Right renal cortex interstitium (tissue), 3 donors: Measurements from ENCODE around the gene KLRF1. TPM values are rescaled to one million over a fixed set of nuclear protein-coding genes. Genes with fewer than 3 reads are reported as not detected.

Source experiments
- DNase-seq, 3 donors: peaks; one replicate each; pipeline ENCODE4 v3.0.0-alpha.2; 2013; ENCODE audit warnings: low read depth in 3 of 3, low spot score in 2 of 3
- polyA plus RNA-seq, 3 donors: library from polyadenylated mRNA; unstranded; fragments of 120-200 nt; gene quantifications; one replicate each; pipeline ENCODE4 v1.2.1, GENCODE V29; 2013; ENCODE audit not compliant: insufficient read length in 3 of 3

Gene KLRF1
- polyA plus RNA-seq, 3 donors: 0.55 to 0.78 (median 0.58) TPM

DNA sequence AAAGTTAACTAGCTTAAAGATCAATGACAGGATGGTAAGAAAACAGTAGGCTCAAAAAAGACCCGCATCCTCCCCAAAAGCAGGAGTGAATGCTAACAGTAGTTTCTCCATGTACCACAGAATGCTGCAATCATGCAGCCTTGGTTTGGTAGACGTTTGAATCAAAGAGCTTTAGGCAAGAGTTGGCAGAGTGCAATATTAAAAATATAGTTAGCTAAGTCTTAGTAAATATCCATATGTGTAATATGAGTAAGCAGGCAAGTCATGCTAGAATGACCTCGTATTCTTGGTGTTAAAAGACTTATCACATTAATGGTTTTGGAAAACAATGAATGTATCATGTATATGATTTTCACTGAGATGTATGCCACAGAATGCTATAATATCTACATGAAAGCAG, 18.8 kb upstream of the KLRF1 start:
- DNase-seq: no peak

DNA sequence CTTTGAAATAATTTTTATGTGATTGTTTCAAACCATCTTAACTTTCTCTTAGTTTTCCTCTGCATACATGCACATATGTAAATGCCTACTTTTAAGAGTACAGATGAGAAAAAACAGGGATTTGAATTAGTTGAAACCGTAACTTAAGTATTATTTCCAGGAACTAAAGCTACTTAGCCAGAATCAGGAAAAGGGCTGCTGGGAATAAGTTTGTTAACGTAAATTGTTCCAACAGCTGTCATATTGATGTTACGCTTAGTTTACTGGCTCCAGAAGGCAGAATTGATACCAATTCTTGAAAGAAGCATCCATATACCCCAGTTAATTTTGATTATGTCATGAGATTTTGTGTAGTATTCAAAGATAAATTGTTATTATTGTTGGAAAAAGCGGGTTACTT, 17.9 kb upstream of the KLRF1 start:
- DNase-seq: no peak

DNA sequence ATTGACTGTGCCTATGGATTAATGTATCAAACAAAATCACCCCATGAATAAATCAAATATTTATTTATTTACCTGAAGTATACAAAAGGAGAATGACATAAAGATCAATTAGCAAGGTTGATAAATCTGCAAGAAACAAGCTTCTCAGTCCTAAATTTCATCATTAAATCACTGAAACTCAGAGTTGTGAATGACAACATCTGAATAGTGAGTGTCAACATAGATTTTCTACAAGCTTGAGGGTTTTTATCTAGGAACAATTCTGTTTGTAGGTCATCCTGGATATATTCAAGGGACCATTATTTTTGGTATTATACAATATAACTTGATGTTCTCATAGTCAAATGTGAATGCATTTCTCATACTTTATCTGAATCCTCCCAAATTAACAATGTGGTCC, 17.4 kb upstream of the KLRF1 start:
- DNase-seq: no peak

DNA sequence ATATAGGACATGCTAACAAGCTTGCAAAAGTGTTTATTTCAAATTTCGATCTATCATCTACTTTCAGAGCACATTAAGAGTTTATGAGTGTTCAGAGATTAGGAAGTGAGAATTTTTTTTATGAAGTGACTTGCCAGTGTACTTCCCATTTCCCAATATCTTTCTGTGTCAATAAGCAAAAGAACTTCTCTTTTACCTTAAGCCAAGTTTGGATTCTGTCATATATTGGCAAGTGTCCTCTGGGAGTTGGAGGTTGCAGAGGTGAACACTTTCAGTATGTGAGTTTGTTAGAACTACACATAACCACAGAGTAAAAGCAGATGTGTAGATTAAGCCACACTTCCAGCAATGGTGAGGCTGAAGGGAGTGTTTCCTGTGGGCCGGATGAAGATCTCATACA, 16.6 kb upstream of the KLRF1 start:
- no peak for DNase-seq

DNA sequence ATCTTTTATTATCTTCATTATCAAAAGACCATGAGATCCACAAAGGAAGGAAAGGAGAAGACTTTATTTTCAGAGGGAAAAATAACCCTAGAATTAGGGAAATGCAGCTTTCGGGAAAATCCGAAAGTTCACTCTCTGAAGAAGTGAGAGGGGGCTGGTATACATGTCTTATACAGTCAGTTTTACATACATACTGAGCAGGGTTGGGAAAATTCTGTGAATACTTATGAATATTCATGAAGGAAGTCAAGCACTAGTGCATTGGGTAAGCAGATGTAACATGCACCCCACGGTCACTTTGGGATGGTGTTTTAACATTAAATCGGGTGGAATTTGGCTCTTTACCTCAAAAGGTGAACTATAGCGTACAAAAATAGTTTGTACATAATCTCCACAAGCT, 15.7 kb upstream of the KLRF1 start:
- no peak for DNase-seq

- no peak for DNase-seq
Observed at GRCh38 chr12:9813821-9814798, 13.2 kb upstream of the KLRF1 start.

- no peak for DNase-seq
Observed at GRCh38 chr12:9820281-9820930, 6.9 kb upstream of the KLRF1 start.

GRCh38 chr12:9829483-9829882, 2.2 kb downstream of the KLRF1 start:
- DNase-seq: no peak

DNA sequence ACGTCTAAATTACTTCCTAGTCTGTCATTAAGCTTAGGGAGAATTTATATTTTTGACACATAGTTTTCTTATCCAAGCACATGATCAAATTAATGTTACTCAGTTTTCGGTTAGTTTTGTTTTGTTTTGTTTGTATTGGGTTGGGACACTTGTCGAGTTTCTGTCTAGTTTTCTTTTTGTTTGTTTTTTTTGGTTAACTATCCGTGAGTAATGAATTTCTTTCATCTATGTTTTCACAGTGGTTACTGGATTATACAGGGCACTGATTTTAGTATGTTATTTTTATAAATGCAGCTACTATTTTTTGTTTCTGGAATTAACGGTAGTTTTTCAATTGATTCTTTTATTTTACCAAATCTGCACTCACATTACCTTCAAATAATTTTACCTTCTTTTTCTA, 2.7 kb downstream of the KLRF1 start:
- no peak for DNase-seq

DNA sequence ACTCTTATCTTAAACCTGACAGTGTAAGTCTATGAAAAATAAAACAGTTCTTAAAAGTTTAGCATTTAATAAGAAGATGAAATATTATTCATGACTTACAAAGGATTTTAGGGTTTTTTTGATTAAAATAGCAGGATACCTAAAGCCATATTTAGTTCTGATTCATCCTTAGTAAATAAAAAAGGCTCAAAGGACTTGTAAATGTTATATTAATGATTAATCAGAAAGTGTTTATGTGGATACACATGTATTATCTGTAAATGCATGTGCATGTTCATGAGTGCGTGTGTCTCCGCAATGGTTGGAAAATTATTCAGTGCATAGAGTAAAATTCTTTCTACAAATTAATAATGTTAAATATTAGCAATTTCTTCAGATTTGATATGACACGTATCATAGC, 4.4 kb downstream of the KLRF1 start:
- DNase-seq: no peak

GRCh38 chr12:9843407-9843806, 16.1 kb downstream of the KLRF1 start:
- DNase-seq: no peak

GRCh38 chr12:9848899-9849298, 21.6 kb downstream of the KLRF1 start:
- DNase-seq: no peak

DNA sequence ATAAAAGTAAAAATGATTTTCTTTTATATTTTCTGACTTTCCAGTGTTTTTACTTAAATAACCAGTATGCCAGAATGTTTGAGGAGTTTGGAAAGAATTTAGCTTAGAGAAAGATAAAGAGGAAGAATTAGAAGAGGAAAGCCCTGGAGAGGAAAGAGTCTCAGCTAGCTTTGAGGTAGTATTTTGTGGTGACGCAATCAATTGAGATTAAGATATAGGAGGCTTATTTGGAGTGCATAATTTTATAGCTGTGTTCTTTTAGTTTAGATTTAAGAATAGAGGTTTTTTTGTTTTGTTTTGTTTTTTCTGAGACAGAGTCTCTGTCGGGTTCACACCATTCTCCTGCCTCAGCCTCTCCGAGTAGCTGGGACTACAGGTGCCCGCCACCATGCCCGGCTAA, 23.8 kb downstream of the KLRF1 start:
- DNase-seq: no peak

GRCh38 chr12:9851927-9852326, 24.6 kb downstream of the KLRF1 start:
- no peak for DNase-seq

DNA sequence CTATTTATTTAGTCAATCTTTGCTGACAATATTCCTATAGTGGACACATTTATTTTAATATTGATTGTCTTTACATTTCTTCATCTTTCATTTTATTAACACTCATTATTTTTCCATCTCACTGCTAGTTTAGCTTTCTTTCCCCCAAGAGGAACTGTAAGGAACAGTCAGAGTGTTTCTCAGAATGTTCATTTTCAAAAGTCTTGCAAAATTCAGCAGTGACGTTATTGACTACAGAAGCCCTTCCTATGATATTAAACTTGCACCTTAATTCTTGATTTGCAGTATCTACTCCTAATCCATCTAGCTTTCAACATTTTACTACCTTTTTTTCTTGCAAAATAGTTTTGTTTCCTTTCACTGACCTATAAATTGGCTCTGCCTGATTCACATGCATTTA, 28.9 kb downstream of the KLRF1 start:
- DNase-seq: no peak

DNA sequence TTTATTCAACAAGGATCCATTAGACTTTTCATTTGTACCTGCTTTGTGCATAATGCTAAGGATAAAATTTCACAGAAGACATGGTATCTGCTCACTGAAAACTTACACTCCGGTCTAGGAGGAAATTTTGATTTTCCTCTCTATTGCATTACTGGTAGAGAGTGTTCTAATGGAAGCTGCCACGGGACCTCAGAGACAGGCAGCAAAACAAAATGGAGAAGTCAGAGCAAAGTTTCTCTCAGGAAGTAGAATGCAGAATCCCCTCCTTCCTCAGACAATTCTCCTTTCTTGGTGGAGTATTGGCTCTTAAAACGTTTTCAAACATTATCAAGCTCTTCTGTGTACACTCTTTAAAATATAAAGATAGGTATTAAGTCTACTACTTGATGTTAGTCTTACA, 29.6 kb downstream of the KLRF1 start:
- DNase-seq: no peak

GRCh38 chr12:9858135-9858534, 30.9 kb downstream of the KLRF1 start:
- no peak for DNase-seq

DNA sequence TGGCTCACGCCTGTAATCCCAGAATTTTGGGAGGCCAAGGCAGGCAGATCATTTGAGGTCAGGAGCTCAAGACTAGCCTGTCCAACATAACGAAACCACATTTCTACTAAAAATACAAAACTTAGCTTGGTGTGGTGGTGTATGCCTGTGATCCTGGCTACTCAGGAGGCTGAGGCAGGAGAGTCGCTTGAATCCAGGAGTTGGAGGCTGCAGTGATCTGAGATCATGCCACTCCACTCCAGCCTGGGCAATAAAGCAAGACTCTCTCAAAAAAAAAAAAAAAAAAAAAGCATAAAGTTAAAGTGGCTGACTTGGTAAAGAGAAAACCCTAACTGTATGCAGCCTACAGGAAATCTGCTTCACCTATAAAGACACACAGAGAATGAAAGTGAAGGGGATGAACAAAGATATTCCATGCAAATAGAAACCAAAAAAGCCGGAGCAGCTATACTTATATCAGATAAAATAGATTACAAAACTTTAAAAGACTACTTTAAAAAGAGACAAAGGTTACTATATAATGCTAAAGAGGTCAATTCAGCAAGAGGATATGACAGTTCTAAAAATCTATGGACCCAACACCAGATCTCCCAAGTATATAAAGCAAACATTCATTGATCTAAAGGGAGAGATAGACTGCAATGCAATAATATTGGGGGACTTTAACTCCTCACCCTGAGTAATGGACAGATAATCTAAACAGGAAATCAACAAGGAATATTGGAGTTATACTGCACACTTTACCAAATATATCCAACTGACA, 37.8 kb downstream of the KLRF1 start:
- DNase-seq: no peak

DNA sequence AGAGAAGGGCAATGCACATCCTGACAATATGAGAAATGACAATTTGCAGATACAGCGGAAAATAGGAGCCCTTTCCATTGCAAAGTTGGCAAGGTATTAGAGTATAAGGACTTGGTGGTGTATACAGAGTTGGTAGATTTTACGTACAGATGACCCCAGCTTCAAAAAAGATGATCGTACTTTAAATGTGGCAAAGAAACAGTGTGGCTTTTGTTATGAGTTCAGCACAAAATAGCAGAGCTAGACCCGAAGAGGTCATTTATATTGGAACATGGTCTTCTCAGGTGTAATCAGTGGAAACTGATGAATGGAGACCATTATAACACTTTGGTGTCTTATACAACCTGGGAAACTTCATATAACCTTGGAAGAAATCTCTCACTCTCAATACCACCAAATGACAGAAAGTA, 39.6 kb downstream of the KLRF1 start:
- DNase-seq: no peak

- DNase-seq: no peak
Observed at GRCh38 chr12:9867531-9867930, 40.2 kb downstream of the KLRF1 start.

GRCh38 chr12:9868311-9868801, 41.1 kb downstream of the KLRF1 start:
- DNase-seq: no peak
